Mesothelial cell of epicardium (in vitro differentiated cells): ENCODE data around the gene VSTM2B. TPM values are rescaled to one million over a fixed set of nuclear protein-coding genes. Genes with fewer than 3 reads are reported as not detected.

ENCODE experiments used
- DNase-seq, 2 experiments: peaks; one replicate each; pipeline ENCODE4 v3.0.0; 2021; ENCODE audit warnings: low spot score in 2 of 2; ENCODE audit not compliant: unreplicated experiment in 2 of 2
- H3K27ac Mint-ChIP-seq: 2 replicates; pipeline ENCODE4 v1.8.0; 2021; ENCODE audit warnings: mixed read lengths
- H3K27me3 Mint-ChIP-seq: 2 replicates; pipeline ENCODE4 v1.8.0; 2021; ENCODE audit warnings: low read depth, mixed read lengths
- H3K36me3 Mint-ChIP-seq: 2 replicates; pipeline ENCODE4 v1.8.0; 2021; ENCODE audit warnings: mixed read lengths
- H3K4me1 Mint-ChIP-seq: 2 replicates; pipeline ENCODE4 v1.8.0; 2021; ENCODE audit warnings: mixed read lengths
- H3K4me3 Mint-ChIP-seq: 2 replicates; pipeline ENCODE4 v1.8.0; 2021; ENCODE audit warnings: mild to moderate bottlenecking, moderate library complexity, mixed read lengths
- H3K9me3 Mint-ChIP-seq: 2 replicates; pipeline ENCODE4 v1.8.0; 2021; ENCODE audit warnings: mixed read lengths
- total RNA-seq: library from RNA; stranded (reverse); gene quantifications from 3 replicates; pipeline ENCODE4 v1.2.1, GENCODE V29; 2021
- TF ChIP-seq, protein P1 (sequence below): fragments of 200-600 bp; sonication (generic); IDR thresholded peaks from one replicate; pipeline ENCODE4 v1.5.0; 2021; ENCODE audit warnings: antibody characterized with exemption; ENCODE audit not compliant: unreplicated experiment

VSTM2B gene
- total RNA-seq, 1 donor from 2014 or later: not detected

DNA sequence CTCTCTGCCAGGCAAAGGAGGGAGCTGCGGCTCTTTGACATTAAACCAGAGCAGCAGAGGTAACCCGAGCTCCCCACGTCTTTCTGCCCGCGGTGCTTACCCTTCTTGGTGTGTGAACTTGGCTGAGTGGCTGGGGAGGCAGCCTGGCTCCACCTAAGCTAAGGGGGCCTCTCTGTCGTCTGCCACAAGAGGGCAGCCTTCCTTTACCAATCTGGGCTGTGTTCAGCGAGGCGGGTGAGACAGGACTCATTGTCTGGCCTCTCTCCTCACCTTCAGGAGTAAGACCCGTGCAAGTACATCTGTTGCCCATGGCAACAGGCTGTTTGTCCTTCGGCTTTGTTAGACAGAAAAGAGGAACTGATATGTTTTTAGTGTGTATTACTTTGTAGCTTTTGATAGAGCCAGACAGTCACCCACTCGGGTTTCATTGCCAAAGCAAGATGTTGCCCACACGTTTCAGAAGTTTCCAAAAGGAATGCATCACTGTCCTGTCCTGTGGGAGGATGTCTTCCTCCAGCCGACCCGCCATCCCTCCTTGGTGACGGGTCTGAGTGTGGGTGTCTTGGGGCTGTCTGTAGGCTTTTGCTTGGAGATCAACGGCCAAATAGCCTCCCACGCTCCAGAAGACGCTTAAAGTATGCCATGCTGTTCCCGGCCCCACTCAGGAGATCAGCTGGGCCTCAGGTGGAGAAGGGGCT lies 84.9 kb downstream of the VSTM2B start:
- Mint-ChIP-seq H3K27ac (no peak overlapping the region), H3K4me3 (no peak overlapping the region), H3K9me3 (no peaks in the 10 kb centered on the region), H3K36me3 (peaks cover 27% of the 10 kb centered on the region), H3K27me3 (no peaks in the 10 kb centered on the region), H3K4me1 (peaks cover 10% of the 10 kb centered on the region)
- peak; percentile 55 to 79 for DNase-seq
- TF ChIP-seq, protein P1, sequence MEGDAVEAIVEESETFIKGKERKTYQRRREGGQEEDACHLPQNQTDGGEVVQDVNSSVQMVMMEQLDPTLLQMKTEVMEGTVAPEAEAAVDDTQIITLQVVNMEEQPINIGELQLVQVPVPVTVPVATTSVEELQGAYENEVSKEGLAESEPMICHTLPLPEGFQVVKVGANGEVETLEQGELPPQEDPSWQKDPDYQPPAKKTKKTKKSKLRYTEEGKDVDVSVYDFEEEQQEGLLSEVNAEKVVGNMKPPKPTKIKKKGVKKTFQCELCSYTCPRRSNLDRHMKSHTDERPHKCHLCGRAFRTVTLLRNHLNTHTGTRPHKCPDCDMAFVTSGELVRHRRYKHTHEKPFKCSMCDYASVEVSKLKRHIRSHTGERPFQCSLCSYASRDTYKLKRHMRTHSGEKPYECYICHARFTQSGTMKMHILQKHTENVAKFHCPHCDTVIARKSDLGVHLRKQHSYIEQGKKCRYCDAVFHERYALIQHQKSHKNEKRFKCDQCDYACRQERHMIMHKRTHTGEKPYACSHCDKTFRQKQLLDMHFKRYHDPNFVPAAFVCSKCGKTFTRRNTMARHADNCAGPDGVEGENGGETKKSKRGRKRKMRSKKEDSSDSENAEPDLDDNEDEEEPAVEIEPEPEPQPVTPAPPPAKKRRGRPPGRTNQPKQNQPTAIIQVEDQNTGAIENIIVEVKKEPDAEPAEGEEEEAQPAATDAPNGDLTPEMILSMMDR: peak; percentile 56

DNA sequence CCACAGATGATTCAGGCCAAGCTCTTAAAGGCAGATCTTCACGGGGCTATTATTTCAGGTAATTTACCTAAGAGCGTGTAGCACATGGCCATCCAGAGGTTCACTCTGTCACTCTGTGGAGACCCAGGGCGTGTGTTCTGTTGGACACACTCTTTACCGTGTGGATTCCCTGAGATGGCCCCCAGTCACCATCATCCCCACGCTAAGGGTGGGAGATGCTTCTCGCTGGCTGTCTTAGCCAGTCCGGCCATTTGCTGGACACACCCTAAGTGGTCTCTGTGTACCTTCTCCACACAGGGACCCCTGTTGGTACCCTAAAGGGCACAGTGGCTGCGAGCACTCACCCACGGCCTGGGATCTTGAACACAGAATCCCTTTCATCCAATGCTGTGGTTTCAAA lies 86.3 kb downstream of the VSTM2B start:
- Mint-ChIP-seq H3K4me1 (no peaks in the 10 kb centered on the region), H3K27ac (no peak overlapping the region), H3K27me3 (no peaks in the 10 kb centered on the region), H3K9me3 (no peaks in the 10 kb centered on the region), H3K4me3 (no peak overlapping the region), H3K36me3 (peaks cover 28% of the 10 kb centered on the region)
- no peak for DNase-seq
- TF ChIP-seq, protein P1: no peak

DNA sequence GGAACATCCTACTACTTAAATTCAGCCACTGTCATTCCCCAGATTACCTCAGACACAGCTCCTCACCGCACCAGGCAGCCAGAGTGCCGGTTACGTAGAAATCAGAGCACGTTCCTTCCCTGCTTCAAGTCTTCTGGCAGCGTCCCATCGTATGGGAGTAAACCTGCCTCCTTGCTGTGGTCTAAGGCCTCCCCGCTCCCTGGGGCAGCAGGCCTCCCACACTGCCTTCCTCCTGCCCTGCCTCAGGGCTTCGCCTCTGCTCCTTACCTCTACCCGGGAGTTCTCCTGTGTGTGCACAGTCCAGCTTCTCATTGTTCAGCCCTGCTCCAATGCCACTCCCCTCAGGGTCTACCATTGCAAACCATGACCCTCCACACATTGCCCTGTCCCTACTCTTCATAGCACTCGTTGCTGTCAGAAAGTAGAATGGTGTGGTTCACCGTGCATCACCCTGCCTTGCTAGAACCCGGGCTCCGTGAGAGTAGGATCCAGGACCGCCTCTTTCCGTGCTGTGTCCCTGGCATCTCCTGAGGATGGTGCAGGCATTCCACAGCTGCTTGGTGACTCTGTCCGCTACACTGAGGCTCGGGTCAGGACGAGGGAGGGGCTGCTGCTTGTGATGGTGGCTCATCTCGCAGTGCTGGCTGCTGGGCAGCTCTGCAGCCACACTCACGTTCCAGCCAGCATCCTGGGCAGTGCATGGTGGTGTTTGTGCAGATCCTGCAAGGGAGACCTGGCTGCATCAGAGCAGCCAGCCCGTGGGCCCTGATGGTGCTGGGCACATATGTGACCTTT lies 87.2 kb downstream of the VSTM2B start:
- Mint-ChIP-seq H3K4me3 (no peak overlapping the region), H3K27me3 (no peaks in the 10 kb centered on the region), H3K27ac (no peak overlapping the region), H3K9me3 (no peaks in the 10 kb centered on the region), H3K36me3 (peaks cover 30% of the 10 kb centered on the region), H3K4me1 (no peaks in the 10 kb centered on the region)
- no peak for DNase-seq
- TF ChIP-seq, protein P1: no peak

DNA sequence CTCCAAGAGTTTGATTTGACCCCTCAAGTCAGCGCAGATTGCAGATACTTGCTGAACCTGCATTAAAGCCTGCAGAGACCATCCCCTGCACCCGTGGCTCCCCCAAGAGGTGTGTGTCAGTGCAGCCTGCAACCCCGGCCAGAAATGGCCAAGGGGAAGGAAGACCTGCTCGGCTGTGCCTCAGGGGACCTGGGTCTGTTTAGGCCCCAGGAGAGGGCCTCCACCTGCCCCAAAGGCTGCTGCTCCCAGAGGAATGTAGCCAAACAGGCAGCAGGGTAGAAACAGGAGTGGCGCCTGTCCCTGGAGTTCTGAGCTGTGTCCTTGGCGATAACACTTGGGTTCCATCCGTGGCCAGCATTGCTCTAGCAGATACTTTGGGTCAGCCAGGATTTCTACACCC lies 88.3 kb downstream of the VSTM2B start:
- Mint-ChIP-seq H3K27me3 (no peaks in the 10 kb centered on the region), H3K4me1 (no peaks in the 10 kb centered on the region), H3K9me3 (no peaks in the 10 kb centered on the region), H3K4me3 (no peak overlapping the region), H3K27ac (no peak overlapping the region), H3K36me3 (peaks cover 26% of the 10 kb centered on the region)
- no peak for DNase-seq
- TF ChIP-seq, protein P1: no peak

Other genes with a start within 250 kb of the VSTM2B start
- 39.7 to 46.2 TPM (median 39.9 TPM) in 3 replicates for gene POP4, start 80.3 kb downstream of the VSTM2B start, total RNA-seq
- gene PLEKHF1, start 139.5 kb downstream of the VSTM2B start, total RNA-seq: 0.47 to 0.92 TPM (median 0.64 TPM) in 3 replicates
- gene C19orf12, start 189.3 kb downstream of the VSTM2B start, total RNA-seq: 26.9 to 29.8 TPM (median 27.1 TPM) in 3 replicates